ENCODE data around the gene PTPRM. TPM values are rescaled to one million over a fixed set of nuclear protein-coding genes. Genes with fewer than 3 reads are reported as not detected.

PTPRM gene
- total and polyA plus RNA-seq, 2 of the 8 experiments (the other 6 are each of a cell fraction or from before 2014, with no cell fraction given) = 4.1 to 7.0 TPM

- no peak for TF ChIP-seq CTBP2 (IDR thresholded peaks at IDR 0.05; ENCODE audit: borderline replicate concordance, insufficient read depth, insufficient read length, low read length)
- no peak for TF ChIP-seq SP2 (IDR thresholded peaks at IDR 0.05; ENCODE audit: low read length)
- TF ChIP-seq RXRA (IDR thresholded peaks at IDR 0.05; ENCODE audit: insufficient read depth, low read depth, low read length) = no peak
These were observed 102.2 kb downstream of the PTPRM start (continued) for GRCh38 chr18:7669361-7669760.
